GM21717 (cell line): ENCODE data around the gene API5.
"Not testable (repeated sequence)": the region's sequence is repeated elsewhere in the genome, so short reads cannot be mapped to it uniquely, and the experiment has no call there.

Experiments
- ATAC-seq: cut with Tn5 transposase; IDR thresholded peaks from one replicate; pipeline ENCODE4 v1.9.1; 2021; ENCODE audit warnings: mild to moderate bottlenecking, moderate library complexity; ENCODE audit not compliant: unreplicated experiment

The API5 gene

DNA sequence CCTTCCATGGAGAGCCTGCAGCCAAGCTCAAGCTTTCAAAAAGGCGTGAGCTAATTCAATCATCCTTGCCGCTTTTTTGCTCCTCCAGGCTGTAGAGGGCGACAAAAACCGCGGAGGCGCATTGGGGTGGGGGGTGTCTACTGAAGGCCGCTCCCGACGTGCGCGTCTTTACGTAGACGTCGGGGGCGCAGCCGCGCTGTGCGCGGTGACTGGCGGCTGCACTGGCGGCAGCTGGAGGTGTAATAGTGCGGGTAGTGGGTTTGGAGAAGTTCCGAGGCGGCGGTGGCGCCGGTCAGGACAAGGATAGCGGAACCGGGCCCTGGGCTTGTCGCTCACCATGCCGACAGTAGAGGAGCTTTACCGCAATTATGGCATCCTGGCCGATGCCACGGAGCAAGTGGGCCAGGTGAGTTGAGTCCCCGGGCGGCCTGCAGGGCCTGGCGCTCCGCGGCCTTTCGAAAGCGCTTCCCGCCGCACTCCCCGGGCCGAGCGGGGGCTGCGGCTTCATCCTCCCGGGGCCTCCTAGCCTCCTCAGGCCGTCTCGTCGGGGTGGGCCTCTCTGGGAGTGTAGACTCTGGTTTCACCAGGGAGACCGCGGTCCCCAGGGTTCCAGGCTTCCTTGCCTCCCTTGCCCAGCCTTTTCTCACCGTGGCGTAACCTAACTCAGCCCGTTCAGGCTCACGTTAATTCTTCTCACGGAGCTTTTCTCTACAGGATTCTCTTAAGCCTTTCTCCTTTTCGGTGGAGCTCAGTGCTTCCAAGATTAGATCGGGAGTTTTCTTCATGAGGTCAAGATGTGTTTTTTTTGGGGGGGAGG lies at the start of gene API5:
Gene API5, plus strand, starts transcription at position 206 of the 817 bp plus-strand sequence. Its CDS starts 132 bp downstream, at position 338.
- peak; percentile 99 for ATAC-seq

DNA sequence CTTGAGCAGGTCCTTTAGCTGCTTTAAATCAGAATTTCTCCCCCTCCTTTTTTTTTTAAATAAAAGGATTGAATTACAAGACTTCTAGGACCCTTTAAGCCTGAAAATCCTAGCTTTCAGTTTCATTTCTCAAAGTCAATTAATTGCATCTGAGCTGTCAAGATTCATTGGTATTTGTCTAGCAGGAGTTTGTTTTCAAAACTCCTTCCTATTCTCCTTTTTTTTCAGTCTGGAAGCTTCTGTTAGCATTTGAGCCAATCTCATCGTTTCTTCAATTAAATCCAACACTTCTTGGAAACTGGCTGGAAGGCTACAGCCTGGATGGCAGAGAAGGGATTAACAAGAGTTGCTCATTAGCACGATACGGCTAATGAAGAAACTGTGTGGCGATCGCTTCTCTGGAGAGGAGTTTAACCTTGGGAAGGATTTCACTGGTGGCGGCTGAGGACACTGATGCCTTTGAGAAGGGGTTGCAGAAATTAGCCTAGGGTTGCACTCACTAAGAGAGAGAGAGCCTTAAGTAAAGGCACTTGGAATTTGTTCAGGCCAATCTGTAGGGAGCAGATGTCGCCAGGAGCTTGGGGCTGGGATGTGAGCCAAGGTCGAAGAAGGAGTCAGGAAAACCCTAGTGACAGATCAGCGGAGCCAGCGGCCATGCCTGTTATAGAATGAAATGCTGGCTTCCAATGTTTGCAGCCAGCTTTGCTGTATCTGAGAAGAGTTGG lies 43.8 kb upstream of the API5 start:
- ATAC-seq = no peak

DNA sequence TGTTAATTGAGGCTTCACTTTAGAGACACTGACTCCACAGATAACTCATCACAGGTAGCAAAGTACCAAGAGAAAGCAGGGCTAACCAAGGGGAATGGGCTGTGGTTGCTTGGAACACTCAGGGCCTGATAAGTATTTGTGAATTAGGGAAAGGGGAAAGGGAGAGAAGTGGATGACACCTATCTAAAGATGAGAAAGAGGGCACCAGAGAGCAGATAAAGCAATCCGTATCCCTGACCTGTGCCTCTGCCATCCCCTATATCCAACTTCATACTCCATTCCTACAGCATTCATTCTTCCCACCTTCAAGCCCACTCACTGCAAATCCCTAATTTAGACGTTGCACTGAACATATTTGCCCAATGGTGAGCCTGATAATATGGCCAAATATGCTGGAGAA lies 43.0 kb upstream of the API5 start:
- no peak for ATAC-seq

DNA sequence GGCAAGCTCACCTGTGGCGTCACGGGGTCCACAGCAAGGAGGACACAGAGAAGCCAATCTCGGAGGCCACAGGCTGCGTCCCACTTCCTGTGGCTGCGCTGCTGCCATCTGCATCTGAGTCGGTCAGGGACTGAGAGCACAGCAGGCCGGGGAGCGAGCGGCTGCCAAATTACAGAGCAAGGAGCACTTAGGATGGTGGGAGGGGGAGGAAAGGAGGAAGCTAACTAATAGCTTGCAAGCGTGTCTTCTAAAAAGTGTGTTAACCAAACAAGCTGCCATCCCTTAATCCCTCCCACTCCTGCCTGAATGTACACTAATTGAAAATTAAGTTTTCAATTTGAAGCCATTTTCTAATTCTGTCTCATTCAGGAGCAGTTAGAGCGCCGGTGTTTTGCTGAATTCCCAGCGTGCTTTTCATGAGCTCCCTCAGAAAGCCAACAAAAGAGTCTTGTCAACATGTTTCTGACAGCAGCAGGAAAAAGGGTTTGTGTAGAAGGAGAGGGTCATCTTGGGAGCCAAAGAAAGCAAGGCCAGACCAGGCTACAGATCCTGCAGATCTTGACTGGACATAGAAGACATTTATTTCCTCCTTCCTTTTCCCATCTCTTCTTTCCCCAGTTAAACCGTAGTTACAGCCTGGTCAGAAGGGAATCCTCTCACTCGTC lies 42.4 kb upstream of the API5 start:
- ATAC-seq = no peak

DNA sequence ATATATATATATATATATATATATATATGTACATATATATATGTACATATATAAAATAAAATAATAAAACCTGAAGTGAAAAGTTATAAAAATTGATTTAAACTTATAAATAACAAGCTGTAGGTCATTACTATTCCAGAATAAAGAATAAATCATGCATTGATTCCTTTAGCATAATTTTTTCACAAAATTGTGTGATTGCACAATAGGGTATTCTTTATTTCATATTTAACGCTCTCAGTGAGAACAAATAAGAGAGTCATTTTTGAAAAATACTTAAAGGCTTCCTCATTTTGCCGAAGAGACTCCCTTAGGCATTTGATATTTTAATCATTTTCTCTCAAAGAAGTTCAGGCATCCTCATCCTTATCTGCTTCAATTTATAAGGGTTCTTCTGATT lies 41.3 kb upstream of the API5 start:
- no peak for ATAC-seq

DNA sequence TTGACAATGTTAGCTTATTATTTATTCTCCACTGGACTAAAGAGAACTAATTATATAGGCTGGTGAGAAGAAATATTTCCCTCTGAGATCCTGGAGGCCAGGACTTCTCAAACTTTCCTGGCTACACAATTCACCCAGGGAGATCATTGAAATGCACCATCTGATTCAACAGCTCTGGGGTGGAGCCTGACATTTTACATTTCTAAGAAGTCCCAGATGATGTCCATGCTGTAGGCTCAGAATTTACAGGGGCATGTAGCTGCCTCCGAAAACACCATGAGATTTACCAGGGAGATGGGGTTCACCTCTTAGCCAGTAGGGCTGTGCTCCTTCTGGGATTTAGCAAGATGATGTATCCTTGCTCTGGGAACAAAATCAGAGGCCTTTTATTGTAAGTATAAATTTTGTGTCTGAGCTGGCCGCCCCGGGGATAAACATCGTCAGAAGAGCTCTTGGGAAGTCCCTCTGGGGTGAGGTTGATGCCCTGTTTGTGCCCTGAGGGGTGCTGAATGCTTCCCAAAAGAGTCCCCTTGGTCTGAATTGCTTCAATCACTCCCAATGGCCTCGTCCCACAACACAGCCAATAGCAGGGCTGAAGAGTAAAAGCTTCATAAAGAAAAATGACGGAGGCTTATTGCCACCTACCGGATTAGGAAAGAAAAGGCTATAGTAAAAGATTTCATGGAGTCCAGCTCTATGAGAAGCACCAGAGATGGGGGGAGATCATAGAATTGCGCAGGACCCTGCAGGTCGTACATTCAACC lies 33.4 kb upstream of the API5 start:
- no peak for ATAC-seq

DNA sequence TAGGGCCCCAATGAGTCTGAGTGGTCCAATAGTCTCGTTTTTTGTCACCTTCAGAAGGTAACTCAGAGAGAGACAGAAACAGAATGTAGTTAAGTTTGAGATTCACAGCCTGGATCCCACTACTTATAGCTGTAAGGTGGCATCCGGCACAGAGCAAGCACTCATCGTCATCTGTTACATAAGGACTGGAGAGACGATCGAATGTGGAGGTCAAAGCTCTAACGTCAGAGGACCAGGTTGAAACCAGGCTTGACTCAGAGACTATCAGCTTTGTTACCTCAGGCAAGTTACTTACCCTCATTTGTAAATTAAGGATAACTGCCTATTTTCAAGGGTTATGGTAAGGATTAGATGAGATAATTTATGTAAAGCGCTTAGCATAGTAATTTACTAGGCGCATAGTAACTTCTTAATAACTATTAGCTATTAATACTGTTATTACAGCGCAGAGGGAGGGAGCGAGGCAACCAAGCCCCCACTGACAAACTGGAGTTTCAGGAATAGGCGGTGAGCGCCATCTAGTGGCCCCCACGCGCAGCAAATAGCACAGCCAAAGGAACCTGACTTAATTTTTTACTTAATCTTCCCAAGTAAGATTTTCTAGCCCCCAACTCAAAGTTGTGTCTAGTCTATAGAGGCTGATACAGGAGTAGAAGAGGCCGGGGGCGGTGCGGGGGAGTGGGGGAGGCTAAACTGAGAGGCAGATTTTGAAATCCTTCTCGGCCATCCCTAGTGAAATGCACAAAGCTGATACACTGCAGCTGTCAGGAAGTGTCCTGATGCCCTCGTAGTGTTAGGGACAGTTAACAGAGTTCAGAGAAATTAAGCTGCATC lies 29.0 kb upstream of the API5 start:
- ATAC-seq = peak; percentile 77

DNA sequence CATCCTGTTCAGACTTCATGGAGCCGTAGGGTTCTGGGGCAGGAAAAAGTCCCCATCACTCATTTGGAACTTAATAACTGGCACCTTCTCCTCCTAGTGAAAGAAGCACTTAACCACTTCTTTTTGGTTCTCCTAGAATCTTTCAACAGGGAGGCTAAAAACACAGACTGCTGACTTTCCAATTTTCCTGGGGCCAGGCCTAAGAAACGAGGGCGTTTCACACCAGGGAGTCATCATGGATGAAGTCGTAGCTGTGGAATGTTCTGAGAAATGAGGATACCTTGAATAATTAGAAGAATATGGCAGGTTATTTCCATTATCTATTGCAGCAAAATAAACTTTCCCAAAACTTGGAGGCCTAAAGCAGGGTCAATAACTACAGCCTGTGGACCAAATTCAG lies 26.0 kb upstream of the API5 start:
- ATAC-seq = no peak

DNA sequence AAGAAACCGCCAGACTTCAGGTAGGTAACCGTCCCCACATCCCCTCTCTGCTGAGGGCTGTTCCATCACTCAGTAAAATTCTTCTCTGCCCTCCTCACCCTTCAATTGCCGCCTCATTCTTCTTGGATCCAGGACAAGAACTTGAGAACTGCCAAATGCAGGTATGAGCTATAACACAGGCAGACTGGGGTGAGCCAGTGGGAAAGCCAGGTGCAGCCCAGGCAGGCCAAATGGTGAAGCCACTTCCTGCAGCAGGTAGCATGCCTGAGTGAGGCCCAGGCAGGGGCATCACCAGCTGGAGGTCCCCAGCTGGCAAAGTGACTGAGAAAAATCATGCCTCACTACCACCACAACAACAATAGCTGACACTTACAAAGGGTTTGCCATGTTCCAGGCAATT lies 22.4 kb upstream of the API5 start:
- no peak for ATAC-seq

DNA sequence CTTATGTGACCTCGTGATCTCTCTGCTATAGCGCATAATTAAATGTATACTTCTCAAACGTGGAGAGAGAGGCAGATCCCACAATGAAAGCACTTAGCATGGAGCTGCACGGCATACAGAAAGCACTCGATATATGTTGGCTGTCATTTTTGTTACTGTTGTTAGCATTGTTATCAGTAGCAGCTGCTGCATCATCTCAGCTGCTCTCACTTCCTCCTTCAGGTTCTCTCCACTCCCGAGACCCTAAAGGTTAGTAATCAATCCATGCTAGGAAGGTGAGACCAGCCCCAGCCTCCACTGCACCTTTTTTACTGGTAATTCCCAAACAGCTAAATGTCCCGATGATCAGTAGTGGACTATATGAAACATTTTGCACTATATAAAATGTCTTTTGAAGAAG lies 13.4 kb upstream of the API5 start:
- no peak for ATAC-seq

DNA sequence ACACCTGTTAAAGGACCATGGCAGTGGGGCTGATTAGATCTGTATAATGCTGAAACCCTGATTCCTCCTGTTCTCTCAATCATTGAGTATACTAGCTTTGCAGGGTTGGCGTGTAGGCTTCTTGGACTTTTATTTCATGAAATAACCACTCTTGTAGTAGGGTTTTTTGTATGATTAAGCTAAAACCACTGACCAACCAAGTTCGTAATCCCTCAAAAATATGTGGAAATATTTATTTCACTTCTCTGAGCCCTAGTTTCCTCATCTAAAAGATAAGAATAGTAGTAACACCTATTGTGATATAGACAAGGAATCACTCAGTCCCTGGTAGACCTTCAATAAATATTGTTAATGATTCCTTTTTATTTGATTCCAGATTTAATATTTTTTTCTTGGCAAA lies 4.2 kb downstream of the API5 start:
- no peak for ATAC-seq

DNA sequence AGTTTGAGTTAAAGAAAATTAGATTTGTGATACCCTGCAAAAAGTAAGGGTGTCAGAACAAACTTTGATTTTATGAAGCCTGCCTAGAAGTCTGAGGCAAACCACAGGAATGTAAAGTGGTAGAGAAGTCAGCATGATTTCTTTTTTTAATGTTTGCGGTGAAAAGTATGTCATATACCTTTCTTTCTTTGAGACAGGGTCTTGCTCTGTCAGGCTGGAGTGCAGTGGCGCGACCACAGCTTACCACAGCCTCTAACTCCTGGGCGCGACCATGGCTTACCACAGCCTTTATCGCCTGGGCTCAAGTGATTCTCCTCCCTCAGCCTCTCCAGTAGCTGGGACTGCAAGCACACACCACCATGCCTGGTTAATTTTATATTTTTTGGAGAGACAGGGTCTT lies 4.7 kb downstream of the API5 start:
- no peak for ATAC-seq

DNA sequence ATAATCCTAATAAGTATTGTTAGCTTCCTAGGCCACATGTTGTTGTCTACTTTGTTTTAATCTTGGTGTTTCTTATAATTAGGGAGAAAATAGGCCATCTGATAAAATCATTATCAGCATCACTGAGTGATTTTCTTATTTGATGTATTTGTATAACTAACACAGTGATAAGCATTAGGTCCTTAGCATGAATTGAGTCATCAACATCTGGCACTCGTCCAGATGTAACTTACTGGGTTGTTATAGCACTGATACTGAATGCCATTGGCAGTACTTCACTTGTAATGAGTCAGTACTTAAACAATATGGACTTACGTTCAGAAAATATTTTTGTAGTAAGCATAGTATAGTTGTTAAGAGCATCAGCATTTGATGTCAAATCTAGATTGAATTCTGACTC lies 16.2 kb downstream of the API5 start:
- no peak for ATAC-seq

DNA sequence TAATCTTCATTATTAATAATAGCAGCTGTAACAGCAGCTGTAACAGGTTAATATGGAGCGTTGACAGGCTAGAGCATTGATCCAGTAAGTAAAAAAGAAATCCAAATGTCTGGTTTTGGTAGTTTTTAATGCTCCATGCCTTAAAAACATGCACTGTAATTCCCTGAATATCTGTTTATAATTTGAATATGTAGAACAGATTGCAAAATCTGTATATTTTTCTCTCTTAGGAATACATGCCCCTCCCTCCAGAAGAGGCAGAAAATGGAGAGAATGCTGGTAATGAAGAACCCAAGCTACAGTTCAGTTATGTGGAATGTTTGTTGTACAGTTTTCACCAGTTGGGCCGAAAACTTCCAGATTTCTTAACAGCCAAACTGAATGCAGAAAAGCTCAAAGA lies 16.7 kb downstream of the API5 start:
- ATAC-seq = no peak

DNA sequence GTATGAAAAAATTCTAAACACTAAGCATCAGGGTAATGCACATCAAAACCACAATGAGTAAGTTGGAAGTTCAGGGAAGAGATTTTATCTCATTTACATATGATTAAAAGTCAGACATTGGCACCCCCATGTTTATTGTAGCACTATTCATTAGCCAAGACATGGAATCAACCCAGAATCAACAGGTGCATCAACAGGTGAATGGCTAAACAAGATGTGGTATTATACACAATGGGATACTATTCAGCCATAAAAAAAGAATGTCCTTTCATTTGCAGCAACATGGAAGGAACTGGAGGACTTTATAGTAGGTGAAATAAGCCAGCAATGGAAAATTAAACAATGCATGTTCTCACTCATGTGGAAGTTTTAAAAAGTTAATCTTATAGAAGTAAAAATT lies 29.4 kb downstream of the API5 start:
- no peak for ATAC-seq

DNA sequence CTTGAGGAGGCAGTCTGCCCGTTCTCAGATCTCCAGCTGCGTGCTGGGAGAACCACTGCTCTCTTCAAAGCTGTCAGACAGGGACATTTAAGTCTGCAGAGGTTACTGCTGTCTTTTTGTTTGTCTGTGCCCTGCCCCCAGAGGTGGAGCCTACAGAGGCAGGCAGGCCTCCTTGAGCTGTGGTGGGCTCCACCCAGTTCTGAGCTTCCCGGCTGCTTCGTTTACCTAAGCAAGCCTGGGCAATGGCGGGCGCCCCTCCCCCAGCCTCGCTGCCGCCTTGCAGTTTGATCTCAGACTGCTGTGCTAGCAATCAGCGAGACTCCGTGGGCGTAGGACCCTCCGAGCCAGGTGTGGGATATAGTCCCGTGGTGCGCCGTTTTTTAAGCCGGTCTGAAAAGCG lies 39.6 kb downstream of the API5 start:
- not testable (repeated sequence) for ATAC-seq

DNA sequence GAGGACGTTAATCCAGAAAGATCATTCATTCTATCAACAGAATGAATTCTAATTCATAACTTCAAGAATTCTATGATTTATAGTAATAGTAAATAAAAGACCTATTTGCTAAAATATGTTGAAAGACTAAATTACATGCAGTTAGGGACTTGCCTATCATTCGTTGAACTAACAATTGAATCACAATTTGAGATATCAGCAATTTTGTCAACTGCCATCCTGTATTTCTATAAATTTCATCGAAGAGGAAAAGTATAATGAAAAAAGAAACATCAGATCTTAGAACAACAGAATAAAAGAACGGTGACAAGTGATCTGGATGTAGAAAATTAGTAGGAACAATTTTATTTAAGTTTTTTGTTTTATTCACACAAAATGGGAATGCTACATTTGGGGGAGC lies 42.5 kb downstream of the API5 start:
- ATAC-seq = no peak

DNA sequence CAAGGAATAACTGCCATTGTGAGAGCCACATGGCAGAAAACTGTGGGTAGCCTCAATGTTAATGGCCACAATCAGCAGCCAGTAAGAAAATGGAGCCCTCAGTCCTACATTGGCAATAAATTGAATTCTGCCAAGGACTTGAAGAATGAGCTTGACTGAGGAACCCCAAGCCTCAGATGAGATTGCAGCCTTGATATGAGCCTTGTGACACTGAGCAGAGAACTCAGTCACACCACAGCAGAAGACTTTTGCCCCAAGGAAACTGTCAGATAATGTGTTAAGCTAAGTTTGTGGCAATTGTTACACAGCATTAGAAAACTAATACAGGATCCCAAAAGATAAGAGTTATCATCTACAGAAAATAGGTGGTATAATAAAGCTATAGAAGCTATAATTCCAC lies 44.5 kb downstream of the API5 start:
- ATAC-seq = no peak

DNA sequence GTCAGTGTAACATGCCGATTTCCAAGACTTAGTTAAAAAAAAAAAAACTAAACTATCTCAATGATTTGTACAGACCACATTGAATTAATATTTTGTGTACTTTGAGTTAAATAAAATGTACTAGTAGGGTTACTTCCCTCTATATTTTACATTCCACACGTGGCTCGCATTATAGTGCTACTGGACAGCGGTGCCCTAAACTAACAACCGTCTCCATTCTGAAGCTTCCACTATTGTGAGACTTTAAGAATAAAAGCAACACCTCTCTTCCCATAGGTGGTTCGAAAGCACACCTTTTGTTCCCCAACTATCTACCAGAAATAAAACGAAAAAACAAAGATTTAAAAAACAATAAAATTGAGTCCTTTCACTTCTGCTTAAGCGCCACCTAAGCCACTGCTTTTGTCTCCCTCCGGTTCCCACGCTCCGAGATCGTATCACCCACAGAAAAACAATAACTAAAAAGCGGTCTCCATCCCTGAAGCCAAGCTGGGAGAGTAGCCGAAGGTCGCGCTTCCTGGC lies 46.5 kb downstream of the API5 start:
- ATAC-seq = no peak

DNA sequence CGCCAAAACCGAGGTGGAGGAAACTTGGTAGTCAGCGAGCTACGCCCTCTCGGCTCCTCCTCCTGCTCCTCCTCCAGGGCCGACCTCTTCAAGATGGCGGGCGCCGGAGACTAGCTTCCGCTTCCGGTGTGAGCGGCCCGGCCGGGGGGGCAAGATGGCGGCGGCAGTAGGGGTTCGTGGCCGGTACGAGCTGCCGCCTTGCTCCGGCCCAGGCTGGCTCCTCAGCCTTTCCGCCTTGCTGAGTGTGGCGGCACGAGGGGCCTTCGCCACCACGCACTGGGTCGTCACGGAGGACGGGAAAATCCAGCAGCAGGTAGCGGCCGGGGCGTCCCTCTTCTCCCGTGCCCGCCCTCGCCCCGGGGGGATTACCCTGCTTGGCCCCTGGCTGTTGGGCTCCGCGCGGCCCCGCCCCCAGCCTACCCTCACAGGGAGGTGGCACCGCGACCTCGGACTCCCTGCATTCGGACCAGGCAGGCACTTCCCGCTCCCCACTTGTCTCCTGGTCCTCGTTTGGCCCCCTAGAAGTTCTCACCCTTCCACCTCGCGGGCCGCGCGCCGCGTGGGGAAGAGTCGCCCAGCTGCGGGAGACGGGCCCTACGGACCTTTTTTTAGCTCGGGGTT lies 47.1 kb downstream of the API5 start, which contains the start of gene TTC17:
Gene TTC17, plus strand, starts transcription at position 120 of the 621 bp plus-strand sequence. Its CDS starts 35 bp downstream, at position 155.
- ATAC-seq = peak; percentile 95
